H1 (cell line): ENCODE results near the gene L1TD1. TPM values are rescaled to one million over a fixed set of nuclear protein-coding genes. Genes with fewer than 3 reads are reported as not detected.

ENCODE experiments used
- polyA plus RNA-seq, 7 experiments: library from polyadenylated mRNA; depleted of rRNA in 3 of 7; stranded (reverse) in 5 of 7; unstranded in 2 of 7; fragments of >200 nt in 5 of 7; fragments of 200-250 nt in 2 of 7; gene quantifications; 1 replicate in 5 of 7; 2 replicates in 1 of 7; 4 replicates in 1 of 7; pipeline versions ENCODE4 v1.2.1 to v1.2.3, GENCODE V29; 2011 to 2013; ENCODE audit warnings: missing spikeins in 2 of 7, mixed read lengths in 2 of 7
- total RNA-seq: library from RNA; stranded (reverse); fragmentation: NEBNext Ultra II Directional; extraction: Animal tissue kit (Norgen Biotek cat#: 25700); gene quantifications from 2 replicates; pipeline ENCODE4 v1.2.1, GENCODE V29; 2021

The L1TD1 gene
- total and polyA plus RNA-seq, 2 of the 8 experiments (the other 6 are each of a cell fraction or from before 2014, with no cell fraction given): 35.3 to 441 TPM

Other genes starting within 250 kb of the L1TD1 start
- 0.22 and 0.23 TPM in 2 replicates for gene KANK4, start 124.6 kb downstream of the L1TD1 start, total RNA-seq
- 0.26 and 0.28 TPM in 2 replicates for gene KANK4, start 124.6 kb downstream of the L1TD1 start, polyA plus RNA-seq (2011; rRNA removed)
- gene USP1, start 242.2 kb downstream of the L1TD1 start, total RNA-seq: 48.3 and 49.6 TPM in 2 replicates
- gene USP1, start 242.2 kb downstream of the L1TD1 start, polyA plus RNA-seq (2011; rRNA removed): 7.3 and 9.1 TPM in 2 replicates